Liver (tissue), 3 donors: ENCODE measurements around the gene CASQ1.

Experiments
- ATF3 ChIP-seq: IDR thresholded peaks from 2 replicates; pipeline ENCODE4 v1.6.1; 2016; ENCODE audit warnings: antibody characterized with exemption
- CTCF ChIP-seq: fragments of 150-350 bp; IDR thresholded peaks from 2 replicates; pipeline ENCODE4 v1.5.1; 2017; ENCODE audit warnings: improper control_type of control experiment, low read depth, low read length; ENCODE audit not compliant: missing input control
- GABPA ChIP-seq, 2 donors: IDR thresholded peaks in 1 of 2; conservative IDR thresholded peaks in 1 of 2; 2 replicates each; pipeline ENCODE4 v1.6.1; 2016; ENCODE audit warnings: antibody characterized with exemption in 2 of 2, mild to moderate bottlenecking in 1 of 2, moderate library complexity in 1 of 2
- HNF4A ChIP-seq, 2 donors: conservative IDR thresholded peaks; 2 replicates each; pipeline ENCODE4 v1.6.1; 2016; ENCODE audit warnings: antibody characterized with exemption in 2 of 2, mild to moderate bottlenecking in 2 of 2
- JUND ChIP-seq, 2 donors: IDR thresholded peaks; 2 replicates each; pipeline ENCODE4 v1.6.1; 2016; ENCODE audit warnings: antibody characterized with exemption in 2 of 2
- MAX ChIP-seq: IDR thresholded peaks from 2 replicates; pipeline ENCODE4 v1.6.1; 2016; ENCODE audit warnings: antibody characterized with exemption
- RAD21 ChIP-seq, 2 donors: IDR thresholded peaks; 2 replicates each; pipeline ENCODE4 v1.6.1; 2016; ENCODE audit warnings: antibody characterized with exemption in 2 of 2, mild to moderate bottlenecking in 2 of 2
- SP1 ChIP-seq: IDR thresholded peaks from 2 replicates; pipeline ENCODE4 v1.6.1; 2018; ENCODE audit warnings: antibody characterized with exemption, mild to moderate bottlenecking
- TAF1 ChIP-seq: conservative IDR thresholded peaks from 2 replicates; pipeline ENCODE4 v1.6.1; 2016; ENCODE audit warnings: antibody characterized with exemption, mild to moderate bottlenecking
- YY1 ChIP-seq: IDR thresholded peaks from 2 replicates; pipeline ENCODE4 v1.6.1; 2016; ENCODE audit warnings: antibody characterized with exemption, mild to moderate bottlenecking
- ZBTB33 ChIP-seq: IDR thresholded peaks from 2 replicates; pipeline ENCODE4 v1.6.1; 2016; ENCODE audit warnings: antibody characterized with exemption
- donor health status: healthy.
- donor health status: healthy.

- no peak for TF ChIP-seq CTCF
- TF ChIP-seq ZBTB33 = no peak
- no peak for TF ChIP-seq MAX
- TF ChIP-seq RAD21 (IDR thresholded peaks at IDR 0.05) = no peak
- TF ChIP-seq YY1 = no peak
- TF ChIP-seq JUND (IDR thresholded peaks at IDR 0.05) = no peak
- TF ChIP-seq SP1 = no peak
- no peak for TF ChIP-seq HNF4A (conservative IDR thresholded peaks at IDR 0.05)
- no peak for TF ChIP-seq ATF3
- no peak for TF ChIP-seq TAF1
- no peak for TF ChIP-seq GABPA (IDR thresholded peaks at IDR 0.05 in 1 of 2, conservative IDR thresholded peaks at IDR 0.05 in 1 of 2)
Observed at GRCh38 chr1:160158031-160158430, 32.3 kb upstream of the CASQ1 start.
